ENCODE measurements around the gene OSBP2. TPM values are rescaled to one million over a fixed set of nuclear protein-coding genes. Genes with fewer than 3 reads are reported as not detected.

The OSBP2 gene
- total RNA-seq, 4 donors from 2014 or later = 3.7 to 8.7 (median 4.7) TPM

DNA sequence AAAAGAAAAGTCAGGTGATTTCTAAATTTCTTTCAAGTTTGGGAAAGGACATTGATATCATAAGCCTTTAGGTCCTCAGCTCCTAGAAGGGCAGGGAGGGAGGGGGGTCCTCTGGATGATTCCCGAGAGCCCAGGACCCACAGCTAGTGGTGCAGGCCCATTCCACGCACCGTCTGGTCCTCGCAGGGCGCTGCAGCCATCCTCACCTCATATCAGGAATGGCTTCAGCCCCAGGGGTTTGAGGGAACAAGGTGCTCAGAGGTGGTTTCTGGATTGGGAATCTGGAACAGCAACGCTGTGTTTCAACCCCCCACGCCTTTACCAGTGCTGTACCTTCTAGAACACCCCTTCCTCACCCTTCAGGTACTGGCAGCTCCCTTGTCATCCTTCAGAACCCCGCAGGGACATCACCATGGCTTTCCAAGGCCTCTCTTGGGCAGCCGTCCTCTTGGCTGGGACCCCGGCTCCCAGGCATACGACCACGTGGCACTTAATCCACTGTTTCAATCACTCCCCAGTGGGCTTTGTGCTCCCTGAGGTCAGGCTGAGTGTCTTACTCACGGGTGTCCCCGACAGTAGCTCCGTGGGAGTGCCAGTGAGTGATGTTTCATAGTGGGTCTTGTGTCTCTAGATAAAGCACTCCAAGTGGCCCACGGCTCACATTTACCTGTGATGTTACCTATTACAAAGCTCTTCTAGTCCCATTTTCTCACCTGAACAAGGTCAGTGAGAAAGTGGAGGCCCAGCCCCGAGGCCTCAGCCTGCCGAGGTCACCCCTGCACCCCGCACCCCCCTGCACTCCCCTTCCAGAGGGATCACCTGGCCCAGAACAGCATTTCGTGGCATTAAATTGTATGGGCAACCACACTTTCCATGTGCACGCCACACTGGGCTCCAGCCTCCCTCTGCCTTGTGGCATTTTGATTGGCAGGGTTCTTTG is 180.0 kb downstream of the OSBP2 start:
- Histone ChIP-seq H3K36me3 (no peaks in the 10 kb centered on the region), H3K4me1 (no peaks in the 10 kb centered on the region), H3K27me3 (no peaks in the 10 kb centered on the region), H3K27ac (no peak overlapping the region), H3K4me3 (no peak overlapping the region), H3K9me3 (no peaks in the 10 kb centered on the region)
- DNase-seq = no peak
- TF ChIP-seq, protein P1, sequence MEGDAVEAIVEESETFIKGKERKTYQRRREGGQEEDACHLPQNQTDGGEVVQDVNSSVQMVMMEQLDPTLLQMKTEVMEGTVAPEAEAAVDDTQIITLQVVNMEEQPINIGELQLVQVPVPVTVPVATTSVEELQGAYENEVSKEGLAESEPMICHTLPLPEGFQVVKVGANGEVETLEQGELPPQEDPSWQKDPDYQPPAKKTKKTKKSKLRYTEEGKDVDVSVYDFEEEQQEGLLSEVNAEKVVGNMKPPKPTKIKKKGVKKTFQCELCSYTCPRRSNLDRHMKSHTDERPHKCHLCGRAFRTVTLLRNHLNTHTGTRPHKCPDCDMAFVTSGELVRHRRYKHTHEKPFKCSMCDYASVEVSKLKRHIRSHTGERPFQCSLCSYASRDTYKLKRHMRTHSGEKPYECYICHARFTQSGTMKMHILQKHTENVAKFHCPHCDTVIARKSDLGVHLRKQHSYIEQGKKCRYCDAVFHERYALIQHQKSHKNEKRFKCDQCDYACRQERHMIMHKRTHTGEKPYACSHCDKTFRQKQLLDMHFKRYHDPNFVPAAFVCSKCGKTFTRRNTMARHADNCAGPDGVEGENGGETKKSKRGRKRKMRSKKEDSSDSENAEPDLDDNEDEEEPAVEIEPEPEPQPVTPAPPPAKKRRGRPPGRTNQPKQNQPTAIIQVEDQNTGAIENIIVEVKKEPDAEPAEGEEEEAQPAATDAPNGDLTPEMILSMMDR (IDR thresholded peaks at IDR 0.05) = no peak
- no peak for TF ChIP-seq POLR2A (IDR thresholded peaks at IDR 0.05)

DNA sequence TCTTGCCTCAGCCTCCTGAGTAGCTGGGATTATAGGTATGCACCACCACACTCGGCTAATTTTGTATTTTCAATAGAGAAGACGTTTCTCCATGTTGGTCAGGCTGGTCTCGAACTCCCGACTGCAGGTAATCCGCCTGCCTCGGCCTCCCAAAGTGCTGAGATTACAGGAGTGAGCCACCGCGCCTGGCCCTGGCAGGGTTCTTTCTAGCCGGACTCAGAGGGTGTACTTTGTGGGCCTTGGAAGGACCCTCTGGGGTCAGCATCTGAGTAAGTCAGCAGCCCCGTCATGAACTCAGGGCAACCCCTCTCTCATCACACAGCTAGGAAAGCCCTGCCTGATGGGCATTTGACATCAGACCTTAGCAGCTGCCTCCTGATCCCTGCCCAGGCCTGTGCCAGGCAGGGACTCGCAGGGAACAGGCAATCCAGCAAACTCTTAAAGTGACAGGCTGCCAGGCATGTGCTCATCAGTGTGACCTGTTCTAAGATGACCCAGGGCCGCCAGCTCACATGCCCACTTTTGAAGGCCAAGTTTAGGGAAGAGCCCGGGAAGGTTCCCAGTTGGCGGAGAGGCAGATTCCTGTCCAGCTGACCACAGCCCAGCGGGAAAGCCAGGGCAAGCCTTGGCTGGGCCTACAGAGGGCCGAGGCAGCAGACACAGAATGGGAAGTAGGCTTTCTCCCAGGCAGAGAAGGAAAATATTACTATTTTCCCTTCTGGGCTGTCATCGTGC is 181.0 kb downstream of the OSBP2 start:
- H3K9me3 ChIP-seq = no peaks in the 10 kb centered on the region
- no peak overlapping the region for H3K27ac ChIP-seq
- H3K27me3 ChIP-seq = no peaks in the 10 kb centered on the region
- H3K4me3 ChIP-seq = no peak overlapping the region
- no peaks in the 10 kb centered on the region for H3K4me1 ChIP-seq
- H3K36me3 ChIP-seq = no peaks in the 10 kb centered on the region
- no peak for TF ChIP-seq POLR2A (IDR thresholded peaks at IDR 0.05)
- TF ChIP-seq, protein P1 (IDR thresholded peaks at IDR 0.05) = no peak
- peak in 1 of 3 donors; percentile 23 for DNase-seq

DNA sequence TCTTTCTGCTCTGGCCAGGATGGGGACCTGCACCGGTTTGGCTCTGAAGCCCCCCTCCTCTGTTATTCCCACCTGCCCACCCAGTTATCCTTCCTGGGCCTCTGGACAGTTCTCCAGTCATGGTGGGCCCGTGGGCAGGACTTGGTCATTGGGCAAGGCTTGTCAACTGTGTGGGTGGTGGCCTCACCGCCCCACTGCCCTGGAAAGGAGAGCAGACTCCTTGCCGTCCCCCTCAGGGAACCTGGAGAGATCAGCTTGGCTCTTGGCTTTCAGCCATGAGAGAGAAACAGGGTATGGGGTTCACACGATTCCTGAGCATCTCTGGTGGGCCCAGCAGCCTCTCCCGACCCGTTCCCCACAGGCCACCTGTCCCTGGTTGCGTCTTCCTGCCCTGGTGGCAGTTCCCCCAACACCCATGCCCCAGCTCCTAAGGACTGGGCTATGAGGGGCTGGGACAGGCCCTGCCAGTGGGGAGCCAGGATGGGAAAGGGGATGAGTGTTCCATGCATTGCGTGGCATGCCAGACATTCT is 181.6 kb downstream of the OSBP2 start:
- H3K27me3 ChIP-seq = no peaks in the 10 kb centered on the region
- H3K27ac ChIP-seq = no peak overlapping the region
- TF ChIP-seq POLR2A (IDR thresholded peaks at IDR 0.05) = no peak
- TF ChIP-seq, protein P1 (IDR thresholded peaks at IDR 0.05) = no peak
- no peaks in the 10 kb centered on the region for H3K9me3 ChIP-seq
- H3K4me3 ChIP-seq = no peak overlapping the region
- no peak for DNase-seq
- no peaks in the 10 kb centered on the region for H3K36me3 ChIP-seq
- peaks cover 0 to 3% (median 0%) of the 10 kb centered on the region in 4 donors for H3K4me1 ChIP-seq

DNA sequence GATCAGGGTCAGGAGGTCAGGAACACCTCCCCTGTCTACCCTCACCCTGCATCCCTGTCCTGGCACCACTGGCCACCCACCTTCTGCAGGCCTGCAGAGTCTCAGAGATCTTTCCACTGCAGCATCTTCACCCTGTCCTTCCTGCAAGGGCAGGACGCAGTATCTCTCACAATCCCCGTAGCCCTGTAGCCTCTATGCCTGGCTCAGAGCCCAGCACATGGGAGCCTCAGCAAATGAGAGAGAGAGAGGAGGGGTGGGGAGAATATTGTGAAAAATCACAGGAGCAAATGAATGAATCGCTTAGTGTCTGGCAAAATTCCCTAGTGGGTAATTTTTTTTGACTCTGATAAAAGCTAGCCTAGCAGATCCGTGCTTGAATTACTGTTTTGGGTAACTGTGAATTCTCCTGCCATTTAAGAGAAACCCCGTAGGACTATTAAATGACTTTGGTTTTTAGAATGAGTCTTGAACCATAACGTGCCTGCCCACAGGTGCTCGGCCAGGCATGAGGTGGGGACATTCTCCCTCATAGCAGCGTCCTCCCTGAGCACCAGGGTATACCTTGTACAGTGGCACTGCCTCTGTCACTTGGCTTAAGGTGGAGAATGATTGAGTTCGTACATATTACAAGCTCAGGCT is 182.4 kb downstream of the OSBP2 start:
- Histone ChIP-seq H3K36me3 (no peaks in the 10 kb centered on the region), H3K27ac (no peak overlapping the region), H3K27me3 (no peaks in the 10 kb centered on the region), H3K9me3 (no peaks in the 10 kb centered on the region), H3K4me1 (peaks cover 0 to 6% (median 0%) of the 10 kb centered on the region in 4 donors), H3K4me3 (no peak overlapping the region)
- no peak for TF ChIP-seq POLR2A (IDR thresholded peaks at IDR 0.05)
- TF ChIP-seq, protein P1 (IDR thresholded peaks at IDR 0.05) = no peak
- no peak for DNase-seq
